ENCODE measurements around the gene ARID5A. TPM values are rescaled to one million over a fixed set of nuclear protein-coding genes. Genes with fewer than 3 reads are reported as not detected.

Gene ARID5A
- total RNA-seq, 4 donors from 2014 or later: 40.0 to 98.5 (median 53.9) TPM

Other genes with a start within 250 kb of the ARID5A start
- gene SNRNP200, start 231.2 kb upstream of the ARID5A start, total RNA-seq: 100 to 1,000 TPM in 2 of 4 donors, 10 to 100 TPM in 2; 63.4 to 108 (median 98.3) TPM
- gene ITPRIPL1, start 211.4 kb upstream of the ARID5A start, total RNA-seq: 1 to 10 TPM in 1 of 4 donors, under 1 TPM in 2, not detected in 1; 0.27 to 1.0 (median 0.89) TPM
- gene NCAPH, start 201.0 kb upstream of the ARID5A start, total RNA-seq: under 1 TPM in 3 of 4 donors, not detected in 1; 0.40 to 0.59 (median 0.54) TPM
- gene NEURL3, start 31.4 kb upstream of the ARID5A start, total RNA-seq: not detected
- 10 to 100 TPM; 50.9 to 66.7 (median 60.6) TPM for gene KANSL3, start 101.6 kb downstream of the ARID5A start, total RNA-seq
- not detected for gene FER1L5, start 106.0 kb downstream of the ARID5A start, total RNA-seq
- 10 to 100 TPM; 18.1 to 22.9 (median 21.5) TPM for gene LMAN2L, start 203.3 kb downstream of the ARID5A start, total RNA-seq
- 1 to 10 TPM; 2.7 to 6.1 (median 5.5) TPM for gene CNNM4, start 224.2 kb downstream of the ARID5A start, total RNA-seq